GM23338 (cell line): ENCODE measurements around the gene AHDC1. TPM values are rescaled to one million over a fixed set of nuclear protein-coding genes. Genes with fewer than 3 reads are reported as not detected.

Experiments
- ATAC-seq: fragments of 200-7000 bp; cut with Tn5 transposase; 3 replicates; pipeline ENCODE4 v1.9.1; 2020
- DNase-seq: peaks from one replicate; pipeline ENCODE4 v3.0.0-alpha.2; 2015; ENCODE audit warnings: low spot score
- H2AFZ ChIP-seq: fragments of 200-600 bp; sonication (generic); 2 replicates; pipeline ENCODE4 v1.8.0; 2016; ENCODE audit warnings: antibody characterized with exemption, mild to moderate bottlenecking, moderate library complexity
- H3F3A ChIP-seq: fragments of 200-600 bp; sonication (generic); replicated peaks from 2 replicates; pipeline ENCODE4 v1.8.0; 2017; ENCODE audit warnings: antibody characterized with exemption, mixed run types, low read depth
- H3K27ac ChIP-seq: fragments of 200-600 bp; sonication (generic); 2 replicates; pipeline ENCODE4 v1.6.1; 2016; ENCODE audit warnings: low read depth
- H3K27me3 ChIP-seq: fragments of 200-600 bp; sonication (generic); 2 replicates; pipeline ENCODE4 v1.8.0; 2016; ENCODE audit warnings: mild to moderate bottlenecking, mixed run types, moderate library complexity; ENCODE audit not compliant: insufficient read depth
- H3K36me3 ChIP-seq: fragments of 200-600 bp; sonication (generic); 2 replicates; pipeline ENCODE4 v1.8.0; 2016; ENCODE audit warnings: mild to moderate bottlenecking; ENCODE audit not compliant: insufficient read depth
- H3K4me1 ChIP-seq: fragments of 200-600 bp; sonication (generic); 2 replicates; pipeline ENCODE4 v1.8.0; 2016; ENCODE audit warnings: mild to moderate bottlenecking, moderate library complexity; ENCODE audit not compliant: insufficient read depth
- H3K4me2 ChIP-seq: fragments of 200-600 bp; sonication (generic); 2 replicates; pipeline ENCODE4 v1.7.1; 2017; ENCODE audit warnings: mixed run types
- H3K4me3 ChIP-seq: fragments of 200-600 bp; sonication (generic); 2 replicates; pipeline ENCODE4 v1.6.1; 2016; ENCODE audit warnings: mixed run types
- H3K79me2 ChIP-seq: fragments of 200-600 bp; sonication (generic); replicated peaks from 2 replicates; pipeline ENCODE4 v1.8.0; 2017; ENCODE audit warnings: mild to moderate bottlenecking; ENCODE audit not compliant: insufficient read depth
- H3K9me2 ChIP-seq: fragments of 200-600 bp; sonication (generic); 2 replicates; pipeline ENCODE4 v1.8.0; 2017; ENCODE audit not compliant: insufficient read depth
- H4K20me1 ChIP-seq: fragments of 200-600 bp; sonication (generic); replicated peaks from 2 replicates; pipeline ENCODE4 v1.8.0; 2017; ENCODE audit warnings: mild to moderate bottlenecking; ENCODE audit not compliant: insufficient read depth
- H3K27ac Mint-ChIP-seq: 2 replicates; pipeline ENCODE4 v1.8.0; 2020; ENCODE audit warnings: inconsistent platforms, mild to moderate bottlenecking, moderate library complexity, mixed read lengths
- H3K27me3 Mint-ChIP-seq: 3 replicates; pipeline ENCODE4 v1.8.0; 2022; ENCODE audit warnings: low read depth, mild to moderate bottlenecking, moderate library complexity, mixed read lengths, inconsistent platforms; ENCODE audit not compliant: insufficient read depth, poor library complexity
- H3K36me3 Mint-ChIP-seq: 3 replicates; pipeline ENCODE4 v1.8.0; 2021; ENCODE audit warnings: low read depth, mild to moderate bottlenecking, inconsistent platforms, moderate library complexity, mixed read lengths
- H3K4me1 Mint-ChIP-seq: 3 replicates; pipeline ENCODE4 v1.8.0; 2020; ENCODE audit warnings: mild to moderate bottlenecking, inconsistent platforms, mixed read lengths
- H3K4me3 Mint-ChIP-seq: 3 replicates; pipeline ENCODE4 v1.8.0; 2021; ENCODE audit warnings: moderate library complexity, mild to moderate bottlenecking, inconsistent platforms, mixed read lengths
- H3K9me3 Mint-ChIP-seq: 3 replicates; pipeline ENCODE4 v1.8.0; 2020; ENCODE audit warnings: moderate library complexity, mild to moderate bottlenecking, inconsistent platforms, mixed read lengths
- CTCF ChIP-seq, 2 experiments: fragments of 200-600 bp in 1 of 2; sonication (generic) in 1 of 2; conservative IDR thresholded peaks; 2 replicates each; pipeline versions ENCODE4 v1.5.1 to v1.6.1; 2016 to 2017; ENCODE audit warnings: antibody characterized with exemption in 2 of 2, low read depth in 2 of 2, mild to moderate bottlenecking in 2 of 2, moderate library complexity in 1 of 2
- ETS1 ChIP-seq: IDR thresholded peaks from 2 replicates; pipeline ENCODE4 v1.6.1; 2016; ENCODE audit warnings: antibody characterized with exemption
- EZH2 ChIP-seq: fragments of 200-600 bp; sonication (generic); IDR thresholded peaks from one replicate; pipeline ENCODE4 v1.8.0; 2017; ENCODE audit warnings: antibody characterized with exemption, mild to moderate bottlenecking, low read depth; ENCODE audit not compliant: unreplicated experiment
- EZH2phosphoT487 ChIP-seq: fragments of 200-600 bp; sonication (generic); IDR thresholded peaks from one replicate; pipeline ENCODE4 v1.8.1; 2018; ENCODE audit warnings: antibody characterized with exemption; ENCODE audit not compliant: unreplicated experiment
- POLR2AphosphoS5 ChIP-seq: IDR thresholded peaks from 2 replicates; pipeline ENCODE4 v1.6.1; 2016; ENCODE audit warnings: antibody characterized with exemption, low read depth
- REST ChIP-seq: IDR thresholded peaks from one replicate; pipeline ENCODE4 v1.6.1; 2018; ENCODE audit warnings: antibody characterized with exemption; ENCODE audit not compliant: unreplicated experiment
- ZNF114 ChIP-seq: fragments of 250-450 bp; sonication (Bioruptor Pico); IDR thresholded peaks from 2 replicates; pipeline ENCODE4 v1.5.0; 2020; ENCODE audit warnings: mild to moderate bottlenecking, moderate library complexity
- ZNF331 ChIP-seq: fragments of 250-450 bp; sonication (Bioruptor Pico); IDR thresholded peaks from 2 replicates; pipeline ENCODE4 v1.5.0; 2020; ENCODE audit warnings: low read depth, mild to moderate bottlenecking, moderate library complexity
- polyA plus RNA-seq: library from polyadenylated mRNA; unstranded; fragments of >200 nt; fragmentation: Nextera tagmentation; extraction: Ambion mirVana; gene quantifications from 2 replicates; pipeline ENCODE4 v1.2.1, GENCODE V29; 2016
- total RNA-seq: library from RNA; depleted of rRNA; stranded (reverse); fragments of >200 nt; shearing (Covaris generic); gene quantifications from 2 replicates; pipeline ENCODE4 v1.2.3, GENCODE V29; 2014

AHDC1 gene
- total and polyA plus RNA-seq, 2 experiments from 2014 or later: 8.3 to 22.2 TPM

- no peak for TF ChIP-seq REST
- TF ChIP-seq EZH2phosphoT487: no peak
- TF ChIP-seq ETS1: no peak
- TF ChIP-seq EZH2: no peak
- TF ChIP-seq ZNF331 (CRISPR knock-in tag): no peak
These were observed 44.4 kb downstream of the AHDC1 start (continued) for GRCh38 chr1:27559466-27560030.

GRCh38 chr1:27557596-27558340 is 46.2 kb downstream of the AHDC1 start:
- no peaks in the 10 kb centered on the region for H3K27me3 ChIP-seq
- peaks cover 30% of the 10 kb centered on the region for H3F3A ChIP-seq
- Mint-ChIP-seq H3K4me3 (peak overlapping the region; percentile 15; the same call in 1 of the 3 replicates), H3K4me1 (peaks cover 60% of the 10 kb centered on the region), H3K9me3 (no peaks in the 10 kb centered on the region), H3K36me3 (peaks cover 2% of the 10 kb centered on the region; the same call in 2 of the 3 replicates), H3K27ac (peak overlapping the region; percentile 90), H3K27me3 (peaks cover 23% of the 10 kb centered on the region)
- H4K20me1 ChIP-seq: peaks cover 6% of the 10 kb centered on the region
- ATAC-seq: peak; percentile 53
- peak overlapping the region; percentile 76 for H3K4me2 ChIP-seq
- no peak overlapping the region for H2AFZ ChIP-seq
- no peaks in the 10 kb centered on the region for H3K79me2 ChIP-seq
- peak overlapping the region; percentile 46; the same call in 1 of the 2 replicates for H3K4me3 ChIP-seq
- peak; percentile 73 for DNase-seq
- TF ChIP-seq POLR2AphosphoS5 (no peak), CTCF (conservative IDR thresholded peaks at IDR 0.05; ENCODE audit: low read depth in 2 of 2) (peak in 1 of 2 experiments; percentile 23; a peak in 2 of 4 replicates), EZH2 (no peak), ZNF114 (CRISPR knock-in tag) (no peak)
- peaks cover 49% of the 10 kb centered on the region for H3K4me1 ChIP-seq
- H3K9me2 ChIP-seq: no peaks in the 10 kb centered on the region
- H3K36me3 ChIP-seq: no peaks in the 10 kb centered on the region
- peak overlapping the region; percentile 91 for H3K27ac ChIP-seq
